ENCODE results near the gene TLCD1.
A peak's percentile ranks its signal among the peaks of the same experiment; 100 is the strongest.

Gene TLCD1

GRCh38 chr17:28751600-28752366, 25.8 kb upstream of the TLCD1 start:
- TF ChIP-seq CTCF (IDR thresholded peaks at IDR 0.05; ENCODE audit: low read depth, low read length): no peak
- no peak for DNase-seq (ENCODE audit: low read depth, low spot score)
- in situ Hi-C loops (cut with HindIII; ENCODE audit: low sequenced_read_pairs): no loop called here
- no peak overlapping the region for H3K4me3 ChIP-seq (ENCODE audit: low read depth, low read length)

DNA sequence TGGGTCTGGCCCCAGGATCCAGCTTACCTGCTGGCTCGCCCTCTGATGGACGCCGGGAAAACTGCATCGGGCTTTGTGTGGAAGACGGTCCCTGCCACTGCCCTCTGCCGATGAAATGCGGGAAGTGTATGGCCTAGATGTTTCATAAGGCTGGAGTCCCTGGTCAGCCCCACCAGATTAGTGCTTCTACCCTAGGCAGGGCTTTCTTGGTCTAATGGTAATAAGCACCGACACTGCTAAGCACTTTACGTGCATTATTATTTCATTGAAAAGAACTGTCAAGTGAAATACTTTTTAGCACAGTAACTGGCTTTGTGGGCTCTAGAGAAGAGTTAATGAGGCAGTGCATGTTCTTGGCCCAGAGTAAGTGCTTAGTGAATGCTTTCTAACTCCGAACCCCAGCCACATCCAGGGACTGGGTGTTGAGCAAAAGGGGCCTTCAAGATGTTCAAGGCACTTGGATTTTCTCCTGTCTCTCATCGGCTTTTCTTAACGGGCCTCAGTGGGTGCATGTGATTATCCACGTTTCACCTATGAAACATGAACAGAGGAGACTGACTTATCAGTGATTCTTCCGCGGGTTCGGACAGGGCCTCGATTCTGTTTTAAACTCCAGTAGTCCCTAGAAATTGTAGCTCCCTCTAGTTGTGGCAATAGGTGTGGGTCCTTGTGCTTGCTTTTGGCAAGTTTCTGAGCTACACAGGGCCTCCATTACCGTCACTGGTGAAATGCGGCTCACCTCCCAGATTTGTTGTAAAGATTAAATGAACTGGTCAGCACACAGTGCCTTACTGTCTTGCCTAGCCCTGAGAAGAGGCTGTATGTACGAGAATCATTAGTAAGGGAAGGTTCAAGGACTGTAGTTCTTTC, 24.4 kb upstream of the TLCD1 start:
- in situ Hi-C loops (cut with HindIII; ENCODE audit: low sequenced_read_pairs): no loop called here

DNA sequence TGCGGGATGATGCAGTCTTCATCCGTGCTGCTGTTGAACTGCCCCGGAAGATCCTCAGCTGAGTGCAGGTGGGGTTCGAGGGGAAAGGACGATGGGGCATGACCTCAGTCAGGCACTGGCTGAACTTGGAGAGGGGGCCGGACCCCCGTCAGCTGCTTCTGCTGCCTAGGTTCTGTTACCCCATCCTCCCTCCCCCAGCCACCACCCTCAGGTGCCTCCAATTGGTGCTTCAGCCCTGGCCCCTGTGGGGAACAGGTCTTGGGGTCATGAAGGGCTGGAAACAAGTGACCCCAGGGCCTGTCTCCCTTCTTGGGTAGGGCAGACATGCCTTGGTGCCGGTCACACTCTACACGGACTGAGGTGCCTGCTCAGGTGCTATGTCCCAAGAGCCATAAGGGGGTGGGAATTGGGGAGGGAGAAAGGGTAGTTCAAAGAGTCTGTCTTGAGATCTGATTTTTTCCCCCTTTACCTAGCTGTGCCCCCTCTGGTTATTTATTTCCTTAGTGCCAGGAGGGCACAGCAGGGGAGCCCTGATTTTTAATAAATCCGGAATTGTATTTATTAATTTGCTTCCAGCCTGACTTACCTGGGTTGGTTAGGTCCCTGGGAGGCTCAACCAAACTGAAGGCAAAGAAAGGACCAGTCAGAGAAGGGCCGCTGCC, 23.6 kb upstream of the TLCD1 start:
- no peak for TF ChIP-seq CTCF (IDR thresholded peaks at IDR 0.05; ENCODE audit: low read depth, low read length)
- H3K4me3 ChIP-seq (ENCODE audit: low read depth, low read length): no peak overlapping the region
- DNase-seq (ENCODE audit: low read depth, low spot score): no peak

More for the DNA sequence above, 24.4 kb upstream of the TLCD1 start:
- peak; percentile 100 for TF ChIP-seq CTCF (IDR thresholded peaks at IDR 0.05; ENCODE audit: low read depth, low read length)
- DNase-seq (ENCODE audit: low read depth, low spot score): peak; percentile 92
- no peak overlapping the region for H3K4me3 ChIP-seq (ENCODE audit: low read depth, low read length)

DNA sequence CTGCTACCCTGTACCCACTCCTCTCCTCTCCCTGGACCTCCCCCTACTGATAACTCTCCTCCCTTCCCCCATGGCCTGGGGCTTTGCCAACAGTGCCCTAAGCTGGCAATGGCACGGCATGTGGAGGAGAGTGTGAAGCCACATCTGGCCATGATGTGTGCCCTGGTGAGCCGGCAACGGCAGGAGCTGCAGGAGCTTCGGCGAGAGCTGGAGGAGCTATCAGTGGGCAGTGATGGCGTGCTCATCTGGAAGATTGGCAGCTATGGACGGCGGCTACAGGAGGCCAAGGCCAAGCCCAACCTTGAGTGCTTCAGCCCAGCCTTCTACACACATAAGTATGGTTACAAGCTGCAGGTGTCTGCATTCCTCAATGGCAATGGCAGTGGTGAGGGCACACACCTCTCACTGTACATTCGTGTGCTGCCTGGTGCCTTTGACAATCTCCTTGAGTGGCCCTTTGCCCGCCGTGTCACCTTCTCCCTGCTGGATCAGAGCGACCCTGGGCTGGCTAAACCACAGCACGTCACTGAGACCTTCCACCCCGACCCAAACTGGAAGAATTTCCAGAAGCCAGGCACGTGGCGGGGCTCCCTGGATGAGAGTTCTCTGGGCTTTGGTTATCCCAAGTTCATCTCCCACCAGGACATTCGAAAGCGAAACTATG, 23.0 kb upstream of the TLCD1 start:
- no peak overlapping the region for H3K4me3 ChIP-seq (ENCODE audit: low read depth, low read length)
- in situ Hi-C loops (cut with HindIII; ENCODE audit: low sequenced_read_pairs): no loop called here
- DNase-seq (ENCODE audit: low read depth, low spot score): no peak
- TF ChIP-seq CTCF (IDR thresholded peaks at IDR 0.05; ENCODE audit: low read depth, low read length): no peak

More for the DNA sequence above, 23.6 kb upstream of the TLCD1 start:
- in situ Hi-C loops (cut with HindIII; ENCODE audit: low sequenced_read_pairs): no loop called here

GRCh38 chr17:28747801-28748750, 22.0 kb upstream of the TLCD1 start:
- no peak for DNase-seq (ENCODE audit: low read depth, low spot score)
- in situ Hi-C loops (cut with HindIII; ENCODE audit: low sequenced_read_pairs): no loop called here
- no peak for TF ChIP-seq CTCF (IDR thresholded peaks at IDR 0.05; ENCODE audit: low read depth, low read length)
- H3K4me3 ChIP-seq (ENCODE audit: low read depth, low read length): no peak overlapping the region
